Loucy (cell line): ENCODE results near the gene MAP4K1.

Source experiments
- H2AFZ ChIP-seq: fragments of 200-600 bp; sonication (generic); 2 replicates; pipeline ENCODE4 v1.6.0; 2016; ENCODE audit warnings: antibody characterized with exemption, mild to moderate bottlenecking, low read length, moderate library complexity
- H3F3A ChIP-seq: fragments of 200-600 bp; 2 replicates; pipeline ENCODE4 v1.6.0; 2016; ENCODE audit warnings: antibody characterized with exemption, low read depth, mild to moderate bottlenecking
- H3K27me3 ChIP-seq: fragments of 200-600 bp; sonication (generic); 2 replicates; pipeline ENCODE4 v1.6.1; 2014; ENCODE audit warnings: low read length, mild to moderate bottlenecking; ENCODE audit not compliant: insufficient read depth, poor library complexity, severe bottlenecking
- H3K36me3 ChIP-seq: fragments of 200-600 bp; sonication (generic); 2 replicates; pipeline ENCODE4 v1.6.1; 2016; ENCODE audit warnings: low read length; ENCODE audit not compliant: insufficient read depth
- H3K4me1 ChIP-seq: fragments of 200-600 bp; sonication (generic); 2 replicates; pipeline ENCODE4 v1.5.1; 2014; ENCODE audit warnings: low read length, mild to moderate bottlenecking; ENCODE audit not compliant: insufficient read depth, poor library complexity, severe bottlenecking
- H3K4me2 ChIP-seq: fragments of 200-600 bp; sonication (generic); 2 replicates; pipeline ENCODE4 v1.6.0; 2014; ENCODE audit warnings: antibody characterized with exemption, low read length, low read depth, mild to moderate bottlenecking; ENCODE audit not compliant: poor library complexity, severe bottlenecking
- H3K4me3 ChIP-seq: fragments of 200-600 bp; sonication (generic); 2 replicates; pipeline ENCODE4 v1.5.1; 2014; ENCODE audit warnings: low read length, mild to moderate bottlenecking, mixed read lengths; ENCODE audit not compliant: poor library complexity, severe bottlenecking
- H3K79me2 ChIP-seq: fragments of 200-600 bp; sonication (generic); 2 replicates; pipeline ENCODE4 v1.6.1; 2014; ENCODE audit warnings: low read length; ENCODE audit not compliant: insufficient read depth
- H3K9ac ChIP-seq: fragments of 200-600 bp; sonication (generic); 2 replicates; pipeline ENCODE4 v1.6.0; 2014; ENCODE audit warnings: mild to moderate bottlenecking, low read depth, low read length, moderate library complexity; ENCODE audit not compliant: poor library complexity, severe bottlenecking
- H3K9me2 ChIP-seq: fragments of 200-600 bp; sonication (generic); replicated peaks from 2 replicates; pipeline ENCODE4 v1.6.1; 2016; ENCODE audit warnings: low read depth, low read length, mixed read lengths
- H3K9me3 ChIP-seq: fragments of 200-600 bp; sonication (generic); 2 replicates; pipeline ENCODE4 v1.6.1; 2014; ENCODE audit warnings: mild to moderate bottlenecking, antibody characterized with exemption, low read length, low read depth; ENCODE audit not compliant: insufficient read depth
- H4K20me1 ChIP-seq: fragments of 200-600 bp; sonication (generic); 2 replicates; pipeline ENCODE4 v1.6.0; 2014; ENCODE audit warnings: antibody characterized with exemption, low read length, mild to moderate bottlenecking; ENCODE audit not compliant: insufficient read depth, poor library complexity, severe bottlenecking
- EZH2phosphoT487 ChIP-seq: fragments of 200-600 bp; IDR thresholded peaks from 2 replicates; pipeline ENCODE4 v1.6.1; 2018; ENCODE audit warnings: antibody characterized with exemption, mild to moderate bottlenecking, moderate library complexity, borderline replicate concordance
- TF ChIP-seq, protein P1 (sequence below): fragments of 200-600 bp; sonication (generic); conservative IDR thresholded peaks from 2 replicates; pipeline ENCODE4 v1.5.1; 2014; ENCODE audit warnings: mild to moderate bottlenecking, antibody characterized with exemption, low read length

MAP4K1 gene

DNA sequence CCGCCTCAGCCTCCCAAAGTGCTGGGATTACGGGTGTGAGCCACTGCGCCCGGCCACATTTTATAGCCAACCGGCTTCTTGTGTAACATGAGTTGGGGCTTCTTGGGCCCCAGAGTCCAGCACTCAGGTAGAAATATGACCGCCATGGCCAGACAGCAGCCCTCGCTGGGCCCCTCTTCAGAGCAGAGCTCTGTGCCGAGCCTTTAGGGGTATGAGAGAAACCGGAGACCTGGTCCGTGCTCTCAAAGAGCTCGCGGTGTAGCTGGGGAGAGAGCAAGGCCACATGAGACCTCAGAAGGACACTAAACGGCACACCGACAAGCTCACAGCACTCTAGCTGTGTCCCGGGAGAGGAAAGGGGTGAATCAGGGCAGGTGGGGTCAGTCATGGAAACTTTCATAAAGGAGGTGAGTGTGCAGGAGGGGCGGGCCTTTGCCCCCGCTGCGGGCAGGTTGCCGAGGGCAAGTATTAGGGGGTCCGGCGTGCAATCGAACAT, 45.5 kb upstream of the MAP4K1 start:
- H3K9me2 ChIP-seq: no peaks in the 10 kb centered on the region
- H3K9ac ChIP-seq: no peak overlapping the region
- H3K4me3 ChIP-seq: no peak overlapping the region
- no peaks in the 10 kb centered on the region for H3F3A ChIP-seq
- peaks cover 99% of the 10 kb centered on the region for H3K79me2 ChIP-seq
- H3K4me1 ChIP-seq: peaks cover 62% of the 10 kb centered on the region
- H3K9me3 ChIP-seq: no peaks in the 10 kb centered on the region
- peaks cover 26% of the 10 kb centered on the region; the same call in 1 of the 2 replicates for H3K36me3 ChIP-seq
- TF ChIP-seq EZH2phosphoT487: no peak
- TF ChIP-seq, protein P1, sequence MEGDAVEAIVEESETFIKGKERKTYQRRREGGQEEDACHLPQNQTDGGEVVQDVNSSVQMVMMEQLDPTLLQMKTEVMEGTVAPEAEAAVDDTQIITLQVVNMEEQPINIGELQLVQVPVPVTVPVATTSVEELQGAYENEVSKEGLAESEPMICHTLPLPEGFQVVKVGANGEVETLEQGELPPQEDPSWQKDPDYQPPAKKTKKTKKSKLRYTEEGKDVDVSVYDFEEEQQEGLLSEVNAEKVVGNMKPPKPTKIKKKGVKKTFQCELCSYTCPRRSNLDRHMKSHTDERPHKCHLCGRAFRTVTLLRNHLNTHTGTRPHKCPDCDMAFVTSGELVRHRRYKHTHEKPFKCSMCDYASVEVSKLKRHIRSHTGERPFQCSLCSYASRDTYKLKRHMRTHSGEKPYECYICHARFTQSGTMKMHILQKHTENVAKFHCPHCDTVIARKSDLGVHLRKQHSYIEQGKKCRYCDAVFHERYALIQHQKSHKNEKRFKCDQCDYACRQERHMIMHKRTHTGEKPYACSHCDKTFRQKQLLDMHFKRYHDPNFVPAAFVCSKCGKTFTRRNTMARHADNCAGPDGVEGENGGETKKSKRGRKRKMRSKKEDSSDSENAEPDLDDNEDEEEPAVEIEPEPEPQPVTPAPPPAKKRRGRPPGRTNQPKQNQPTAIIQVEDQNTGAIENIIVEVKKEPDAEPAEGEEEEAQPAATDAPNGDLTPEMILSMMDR: no peak
- peak overlapping the region; percentile 80 for H3K4me2 ChIP-seq
- H2AFZ ChIP-seq: no peak overlapping the region
- H4K20me1 ChIP-seq: peaks cover 44% of the 10 kb centered on the region
- H3K27me3 ChIP-seq: no peaks in the 10 kb centered on the region

DNA sequence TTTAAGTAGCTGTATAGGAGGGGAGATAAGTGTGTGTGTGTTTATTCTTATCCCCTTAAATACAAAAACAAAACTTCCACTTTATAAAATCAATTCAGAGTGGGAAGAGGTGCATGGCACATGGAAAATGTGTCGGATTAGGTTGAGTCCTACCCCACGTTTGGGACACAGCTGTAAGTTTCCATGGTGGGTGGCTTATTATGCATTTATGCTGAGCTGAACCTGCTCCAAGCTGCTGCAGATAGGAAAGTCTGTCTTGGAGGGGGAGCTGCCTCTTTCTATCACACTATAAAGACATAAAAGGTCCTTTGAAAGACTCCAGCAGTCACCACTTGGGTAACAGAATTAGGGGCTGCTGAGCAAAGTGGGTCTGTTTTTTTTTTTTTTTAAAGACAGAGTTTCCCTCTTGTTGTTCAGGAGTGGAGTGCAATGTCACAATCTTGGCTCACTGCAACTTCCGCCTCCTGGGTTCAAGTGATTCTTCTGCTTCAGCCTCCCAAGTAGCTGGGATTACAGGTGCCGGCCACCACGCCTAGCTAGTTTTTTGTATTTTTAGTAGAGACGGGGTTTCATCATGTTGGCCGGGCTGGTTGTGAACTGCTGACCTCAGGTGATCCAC, 44.9 kb upstream of the MAP4K1 start:
- H4K20me1 ChIP-seq: peaks cover 50% of the 10 kb centered on the region
- peaks cover 99% of the 10 kb centered on the region for H3K79me2 ChIP-seq

DNA sequence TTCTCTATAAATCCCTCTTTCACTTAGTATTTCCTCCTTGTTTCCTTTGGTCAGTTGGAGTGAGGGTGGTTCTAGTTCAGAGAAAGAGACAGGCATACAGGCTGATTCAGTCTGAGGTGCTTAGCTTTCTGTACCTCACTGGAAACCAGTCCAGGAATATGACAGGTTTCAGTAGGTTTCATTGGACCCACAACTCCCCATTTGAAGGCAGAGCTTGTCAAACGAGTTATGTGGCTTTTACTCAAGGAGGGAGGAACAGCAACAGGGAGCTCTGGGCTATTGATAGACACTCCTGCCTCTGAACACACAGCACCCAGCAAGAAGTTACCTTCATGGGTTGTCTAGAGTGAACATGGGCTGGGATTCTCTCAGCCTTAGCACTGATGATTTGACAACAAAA, 44.2 kb upstream of the MAP4K1 start:
- H3K9me2 ChIP-seq: no peaks in the 10 kb centered on the region
- no peaks in the 10 kb centered on the region for H3K9me3 ChIP-seq
- H3K4me1 ChIP-seq: peaks cover 61% of the 10 kb centered on the region
- no peak overlapping the region for H3K4me3 ChIP-seq
- H3K79me2 ChIP-seq: peaks cover 99% of the 10 kb centered on the region
- H4K20me1 ChIP-seq: peaks cover 56% of the 10 kb centered on the region
- H3F3A ChIP-seq: no peaks in the 10 kb centered on the region
- TF ChIP-seq EZH2phosphoT487: no peak
- TF ChIP-seq, protein P1: no peak
- H3K36me3 ChIP-seq: peaks cover 36% of the 10 kb centered on the region; the same call in 1 of the 2 replicates
- no peak overlapping the region for H3K4me2 ChIP-seq
- no peaks in the 10 kb centered on the region for H3K27me3 ChIP-seq
- H3K9ac ChIP-seq: no peak overlapping the region
- no peak overlapping the region for H2AFZ ChIP-seq

More for the DNA sequence above, 44.9 kb upstream of the MAP4K1 start:
- no peaks in the 10 kb centered on the region for H3K9me3 ChIP-seq
- H3K4me2 ChIP-seq: no peak overlapping the region
- no peak overlapping the region for H3K9ac ChIP-seq
- H3F3A ChIP-seq: no peaks in the 10 kb centered on the region
- TF ChIP-seq, protein P1: no peak
- no peak for TF ChIP-seq EZH2phosphoT487
- peaks cover 62% of the 10 kb centered on the region for H3K4me1 ChIP-seq
- peaks cover 32% of the 10 kb centered on the region; the same call in 1 of the 2 replicates for H3K36me3 ChIP-seq
- no peaks in the 10 kb centered on the region for H3K27me3 ChIP-seq
- no peak overlapping the region for H3K4me3 ChIP-seq
- no peaks in the 10 kb centered on the region for H3K9me2 ChIP-seq
- no peak overlapping the region for H2AFZ ChIP-seq
